Adrenal gland (tissue), 12 donors: Measurements from ENCODE around the gene ZNF200. TPM values are rescaled to one million over a fixed set of nuclear protein-coding genes. Genes with fewer than 3 reads are reported as not detected.
"Not testable (repeated sequence)": the region's sequence is repeated elsewhere in the genome, so short reads cannot be mapped to it uniquely, and the experiment has no call there.

Experiments
- DNase-seq, 7 donors: peaks; one replicate each; pipeline ENCODE4 v3.0.0-alpha.2; 2019 to 2020
- H3K27ac ChIP-seq, 5 donors: fragments of 200-600 bp; sonication (generic) in 4 of 5; 1 replicate in 3 of 5; 2 replicates in 2 of 5; pipeline versions ENCODE4 v1.5.1 to v1.8.0; 2016 to 2020; ENCODE audit warnings: mild to moderate bottlenecking in 1 of 5
- H3K27me3 ChIP-seq: fragments of 200-600 bp; 2 replicates; pipeline ENCODE4 v1.8.0; 2021
- H3K36me3 ChIP-seq, 2 donors: fragments of 200-600 bp; replicated peaks in 1 of 2; 1 replicate in 1 of 2; 2 replicates in 1 of 2; pipeline versions ENCODE4 v1.5.1 to v1.8.0; 2018 to 2022
- H3K4me1 ChIP-seq, 2 donors: fragments of 200-600 bp; replicated peaks in 1 of 2; 1 replicate in 1 of 2; 2 replicates in 1 of 2; pipeline versions ENCODE4 v1.5.1 to v1.8.0; 2018 to 2021
- H3K4me3 ChIP-seq, 4 donors: fragments of 200-600 bp; sonication (generic) in 3 of 4; one replicate each; pipeline ENCODE4 v1.5.1; 2016 to 2018
- H3K9me3 ChIP-seq, 3 donors: fragments of 200-600 bp; sonication (generic) in 1 of 3; replicated peaks in 1 of 3; 1 replicate in 2 of 3; 2 replicates in 1 of 3; pipeline versions ENCODE4 v1.5.1 to v1.8.0; 2016 to 2021
- POLR2A ChIP-seq, 2 donors: fragments of 450-650 bp; IDR thresholded peaks; one replicate each; pipeline ENCODE4 v1.6.1; 2017; ENCODE audit warnings: antibody characterized with exemption in 2 of 2, mild to moderate bottlenecking in 2 of 2, moderate library complexity in 1 of 2
- WGBS, 4 donors: extraction: QIAGEN DNeasy Blood & Tissue Kit in 2 of 4; methylation state at CpG; one replicate each; pipeline versions ENCODE4 v1.1.5 to v1.1.7; 2013 to 2017; 5-methylcytosine and 5-hydroxymethylcytosine counted together
- intact Hi-C, 2 donors: fragments of 100-400 bp; cut with DNase I; formaldehyde crosslinking; loops; one replicate each; pipeline versions ENCODE4 v1.14.1 to v1.15.0; 2022 to 2023
- polyA plus RNA-seq, 3 donors: library from polyadenylated mRNA; stranded (reverse); fragments of 200-250 nt in 2 of 3; fragments of 350-450 nt in 1 of 3; fragmentation: Illumina TruSeq in 1 of 3; extraction: RNeasy Lipid Tissue Mini Kit (QIAGEN cat#74804) in 1 of 3; gene quantifications; one replicate each; pipeline ENCODE4 v1.2.3, GENCODE V29; 2013 to 2014
- total RNA-seq, 9 donors: library from RNA; depleted of rRNA in 4 of 9; stranded (reverse); fragments of >200 nt in 4 of 9; fragments of 120-200 nt in 1 of 9; fragmentation: NEBNext Ultra II Directional in 1 of 9; extraction: Animal tissue kit (Norgen Biotek cat#: 25700) in 1 of 9; gene quantifications; one replicate each; pipeline versions ENCODE4 v1.1.0 to v1.2.4, GENCODE V29; 2013 to 2023
- TF ChIP-seq, protein P1 (sequence below), 6 experiments: fragments of 450-650 bp in 4 of 6; fragments of 200-600 bp in 2 of 6; sonication (generic) in 1 of 6; IDR thresholded peaks; 1 replicate in 5 of 6; 2 replicates in 1 of 6; pipeline versions ENCODE4 v1.5.1 to v1.8.0; 2016 to 2021; ENCODE audit warnings: antibody characterized with exemption in 6 of 6, mild to moderate bottlenecking in 2 of 6, moderate library complexity in 1 of 6
- donor health status: healthy with polysubstance abuse.
- donor health status: Bipolar disorder and iron deficiency.
- donor health status: DM: yes; HTN: yes; CAD: no.
- donor health status: DM: no; HTN: no; CAD: no.
- donor health status: DM: no; HTN: no; CAD: no.
- donor health status: DM: yes; HTN: yes; CAD: no.

The ZNF200 gene
- total and polyA plus RNA-seq, 12 donors: 4.4 to 15.4 (median 8.1) TPM

DNA sequence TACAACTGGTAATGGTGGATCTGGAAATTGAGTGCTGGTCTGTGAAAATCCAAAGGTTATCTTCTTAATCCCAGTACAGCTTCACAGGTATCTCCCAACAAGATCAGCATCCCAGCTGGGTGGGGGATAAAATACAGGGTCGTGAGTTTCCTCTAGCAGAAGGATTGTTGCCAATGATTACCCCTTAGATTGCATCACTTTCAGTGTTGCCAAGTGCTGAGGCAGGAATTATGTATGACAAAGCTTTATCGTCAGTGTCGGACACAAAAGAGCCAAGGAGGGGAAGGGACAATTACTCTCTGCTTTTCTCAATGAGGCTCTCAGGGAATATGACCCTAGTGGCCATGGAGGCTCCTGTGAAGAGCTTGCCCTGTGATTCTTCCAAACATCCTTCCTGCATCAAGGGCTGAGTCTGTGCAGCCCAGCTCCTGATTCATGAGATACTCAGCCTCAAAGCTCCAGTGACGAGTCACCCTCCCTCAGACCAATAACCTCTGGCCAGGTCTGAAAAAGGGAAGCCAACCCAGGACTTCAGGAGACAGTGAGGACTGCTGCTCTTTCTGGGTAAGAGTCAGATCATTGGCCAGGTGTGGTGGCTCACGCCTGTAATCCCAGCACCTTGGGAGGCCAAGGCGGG is 31.9 kb downstream of the ZNF200 start:
- Histone ChIP-seq H3K4me1 (no peaks in the 10 kb centered on the region), H3K27ac (no peak overlapping the region), H3K36me3 (no peaks in the 10 kb centered on the region), H3K4me3 (no peak overlapping the region), H3K27me3 (no peaks in the 10 kb centered on the region), H3K9me3 (no peaks in the 10 kb centered on the region)
- TF ChIP-seq POLR2A (IDR thresholded peaks at IDR 0.05): no peak
- intact Hi-C loops: no loop called here
- WGBS, 4 donors: 61 to 69% (median 65%) methylated on average over 6 of the region's 6 CpGs
- no peak for DNase-seq

- Histone ChIP-seq H3K4me3 (no peak overlapping the region), H3K9me3 (no peaks in the 10 kb centered on the region), H3K36me3 (no peaks in the 10 kb centered on the region), H3K27ac (no peak overlapping the region), H3K27me3 (peaks cover 26% of the 10 kb centered on the region), H3K4me1 (no peaks in the 10 kb centered on the region)
- intact Hi-C loops: no loop called here
- TF ChIP-seq POLR2A (IDR thresholded peaks at IDR 0.05): no peak
- TF ChIP-seq, protein P1, sequence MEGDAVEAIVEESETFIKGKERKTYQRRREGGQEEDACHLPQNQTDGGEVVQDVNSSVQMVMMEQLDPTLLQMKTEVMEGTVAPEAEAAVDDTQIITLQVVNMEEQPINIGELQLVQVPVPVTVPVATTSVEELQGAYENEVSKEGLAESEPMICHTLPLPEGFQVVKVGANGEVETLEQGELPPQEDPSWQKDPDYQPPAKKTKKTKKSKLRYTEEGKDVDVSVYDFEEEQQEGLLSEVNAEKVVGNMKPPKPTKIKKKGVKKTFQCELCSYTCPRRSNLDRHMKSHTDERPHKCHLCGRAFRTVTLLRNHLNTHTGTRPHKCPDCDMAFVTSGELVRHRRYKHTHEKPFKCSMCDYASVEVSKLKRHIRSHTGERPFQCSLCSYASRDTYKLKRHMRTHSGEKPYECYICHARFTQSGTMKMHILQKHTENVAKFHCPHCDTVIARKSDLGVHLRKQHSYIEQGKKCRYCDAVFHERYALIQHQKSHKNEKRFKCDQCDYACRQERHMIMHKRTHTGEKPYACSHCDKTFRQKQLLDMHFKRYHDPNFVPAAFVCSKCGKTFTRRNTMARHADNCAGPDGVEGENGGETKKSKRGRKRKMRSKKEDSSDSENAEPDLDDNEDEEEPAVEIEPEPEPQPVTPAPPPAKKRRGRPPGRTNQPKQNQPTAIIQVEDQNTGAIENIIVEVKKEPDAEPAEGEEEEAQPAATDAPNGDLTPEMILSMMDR (IDR thresholded peaks at IDR 0.05): no peak
- WGBS, 4 donors: 71 to 83% (median 75%) methylated on average over 13 of the region's 13 CpGs
- no peak for DNase-seq
These were observed 36.5 kb downstream of the ZNF200 start for GRCh38 chr16:3198334-3199072.

- DNase-seq, H3K27ac ChIP-seq, H3K9me3 ChIP-seq, H3K4me1 ChIP-seq, H3K4me3 ChIP-seq, intact Hi-C loops, H3K36me3 ChIP-seq: not testable (repeated sequence)
- H3K27me3 ChIP-seq: peaks cover 33% of the 10 kb centered on the region
- WGBS, 4 donors: 50 to 70% (median 65%) methylated on average over 3 of the region's 3 CpGs
These were observed 37.1 kb downstream of the ZNF200 start for GRCh38 chr16:3197694-3198333.

GRCh38 chr16:3195975-3196374 is 39.0 kb downstream of the ZNF200 start:
- intact Hi-C loops: no loop called here
- Histone ChIP-seq H3K9me3 (no peaks in the 10 kb centered on the region), H3K27ac (no peak overlapping the region), H3K36me3 (no peaks in the 10 kb centered on the region), H3K27me3 (peaks cover 51% of the 10 kb centered on the region), H3K4me1 (no peaks in the 10 kb centered on the region), H3K4me3 (no peak overlapping the region)
- WGBS, 4 donors: 49 to 64% (median 59%) methylated on average over 6 to 10 of the region's 10 CpGs
- TF ChIP-seq, protein P1 (IDR thresholded peaks at IDR 0.05): no peak
- no peak for TF ChIP-seq POLR2A (IDR thresholded peaks at IDR 0.05)
- DNase-seq: no peak

- DNase-seq: no peak
- no peaks in the 10 kb centered on the region for H3K4me1 ChIP-seq
- peaks cover 63% of the 10 kb centered on the region for H3K27me3 ChIP-seq
- no peak overlapping the region for H3K4me3 ChIP-seq
- WGBS, 4 donors: 76 to 83% (median 78%) methylated on average over 19 to 20 of the region's 20 CpGs
- intact Hi-C loops: no loop called here
- no peaks in the 10 kb centered on the region for H3K9me3 ChIP-seq
- no peak overlapping the region for H3K27ac ChIP-seq
- TF ChIP-seq, protein P1 (IDR thresholded peaks at IDR 0.05): no peak
- TF ChIP-seq POLR2A (IDR thresholded peaks at IDR 0.05): no peak
- no peaks in the 10 kb centered on the region for H3K36me3 ChIP-seq
These were observed 40.2 kb downstream of the ZNF200 start for GRCh38 chr16:3194792-3195191.
